Neural crest cell (in vitro differentiated cells): ENCODE results near the gene GCM1. TPM values are rescaled to one million over a fixed set of nuclear protein-coding genes. Genes with fewer than 3 reads are reported as not detected.

Source experiments
- DNase-seq: peaks from one replicate; pipeline ENCODE4 v3.0.0; 2021; ENCODE audit warnings: low read depth, mixed read lengths, low spot score
- H3K27ac Mint-ChIP-seq: one replicate; pipeline ENCODE4 v1.8.0; 2021; ENCODE audit warnings: mild to moderate bottlenecking, mixed read lengths; ENCODE audit not compliant: unreplicated experiment
- H3K27me3 Mint-ChIP-seq: 2 replicates; pipeline ENCODE4 v1.8.0; 2021; ENCODE audit warnings: low read depth, mild to moderate bottlenecking, mixed read lengths
- H3K36me3 Mint-ChIP-seq: 2 replicates; pipeline ENCODE4 v1.8.0; 2021; ENCODE audit warnings: low read depth, mild to moderate bottlenecking, mixed read lengths
- H3K4me1 Mint-ChIP-seq: 2 replicates; pipeline ENCODE4 v1.8.0; 2021; ENCODE audit warnings: mixed read lengths
- H3K4me3 Mint-ChIP-seq: one replicate; pipeline ENCODE4 v1.8.0; 2021; ENCODE audit warnings: mild to moderate bottlenecking, mixed read lengths
- H3K9me3 Mint-ChIP-seq: 2 replicates; pipeline ENCODE4 v1.8.0; 2021; ENCODE audit warnings: mixed read lengths
- total RNA-seq: library from RNA; stranded (reverse); gene quantifications from 2 replicates; pipeline ENCODE4 v1.2.1, GENCODE V29; 2021
- TF ChIP-seq, protein P1 (sequence below): fragments of 200-600 bp; sonication (generic); conservative IDR thresholded peaks from 2 replicates; pipeline ENCODE4 v1.5.0; 2021; ENCODE audit warnings: antibody characterized with exemption, mild to moderate bottlenecking

Gene GCM1
- total RNA-seq, 1 donor from 2014 or later = 0.16 TPM

DNA sequence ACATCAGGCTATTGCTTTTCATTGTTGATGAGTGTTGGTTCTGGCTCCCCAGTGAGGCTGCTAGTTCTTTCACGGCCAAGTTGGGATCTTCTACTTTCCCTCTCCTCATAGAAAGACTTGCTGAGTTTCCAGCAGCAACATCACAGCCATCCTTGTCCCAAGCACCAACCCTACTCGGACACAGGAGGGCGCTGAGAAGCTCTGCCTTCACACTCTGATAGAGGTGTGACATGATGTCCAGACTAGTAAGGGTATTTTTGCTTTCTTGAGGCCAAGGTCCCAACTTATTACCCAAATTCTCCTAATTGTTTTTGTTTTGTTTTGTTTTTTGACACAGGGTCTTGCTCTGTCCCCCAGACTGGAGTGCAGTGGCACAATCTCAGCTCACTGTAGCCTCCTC, 3.0 kb upstream of the GCM1 start:
- H3K27me3 Mint-ChIP-seq = no peaks in the 10 kb centered on the region
- TF ChIP-seq, protein P1, sequence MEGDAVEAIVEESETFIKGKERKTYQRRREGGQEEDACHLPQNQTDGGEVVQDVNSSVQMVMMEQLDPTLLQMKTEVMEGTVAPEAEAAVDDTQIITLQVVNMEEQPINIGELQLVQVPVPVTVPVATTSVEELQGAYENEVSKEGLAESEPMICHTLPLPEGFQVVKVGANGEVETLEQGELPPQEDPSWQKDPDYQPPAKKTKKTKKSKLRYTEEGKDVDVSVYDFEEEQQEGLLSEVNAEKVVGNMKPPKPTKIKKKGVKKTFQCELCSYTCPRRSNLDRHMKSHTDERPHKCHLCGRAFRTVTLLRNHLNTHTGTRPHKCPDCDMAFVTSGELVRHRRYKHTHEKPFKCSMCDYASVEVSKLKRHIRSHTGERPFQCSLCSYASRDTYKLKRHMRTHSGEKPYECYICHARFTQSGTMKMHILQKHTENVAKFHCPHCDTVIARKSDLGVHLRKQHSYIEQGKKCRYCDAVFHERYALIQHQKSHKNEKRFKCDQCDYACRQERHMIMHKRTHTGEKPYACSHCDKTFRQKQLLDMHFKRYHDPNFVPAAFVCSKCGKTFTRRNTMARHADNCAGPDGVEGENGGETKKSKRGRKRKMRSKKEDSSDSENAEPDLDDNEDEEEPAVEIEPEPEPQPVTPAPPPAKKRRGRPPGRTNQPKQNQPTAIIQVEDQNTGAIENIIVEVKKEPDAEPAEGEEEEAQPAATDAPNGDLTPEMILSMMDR = peak; percentile 32

DNA sequence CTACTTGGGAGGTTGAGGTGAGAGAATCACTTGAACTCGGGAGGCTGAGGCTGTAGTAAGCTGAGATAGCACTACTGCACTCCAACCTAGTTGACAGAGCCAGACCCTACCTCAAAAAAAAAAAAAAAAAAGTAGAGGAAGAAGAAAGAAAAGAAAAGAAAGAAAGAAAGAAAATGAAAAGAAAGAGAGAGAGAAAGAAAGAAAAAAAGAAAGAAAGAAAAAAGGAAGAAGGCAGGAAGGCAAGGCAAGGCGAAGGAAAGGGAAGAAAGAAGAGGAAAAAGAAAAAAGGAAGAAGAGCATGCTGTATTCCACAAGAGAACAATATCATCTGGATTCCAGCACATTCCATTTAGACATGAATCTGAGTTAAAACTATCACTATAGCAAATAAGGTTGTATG, 3.8 kb downstream of the GCM1 start:
- Mint-ChIP-seq H3K27me3 (no peaks in the 10 kb centered on the region), H3K4me3 (no peak overlapping the region)

More for the DNA sequence above, 3.0 kb upstream of the GCM1 start:
- Mint-ChIP-seq H3K4me1 (no peaks in the 10 kb centered on the region), H3K4me3 (no peak overlapping the region), H3K27ac (no peak overlapping the region), H3K36me3 (no peaks in the 10 kb centered on the region), H3K9me3 (no peaks in the 10 kb centered on the region)
- no peak for DNase-seq

DNA sequence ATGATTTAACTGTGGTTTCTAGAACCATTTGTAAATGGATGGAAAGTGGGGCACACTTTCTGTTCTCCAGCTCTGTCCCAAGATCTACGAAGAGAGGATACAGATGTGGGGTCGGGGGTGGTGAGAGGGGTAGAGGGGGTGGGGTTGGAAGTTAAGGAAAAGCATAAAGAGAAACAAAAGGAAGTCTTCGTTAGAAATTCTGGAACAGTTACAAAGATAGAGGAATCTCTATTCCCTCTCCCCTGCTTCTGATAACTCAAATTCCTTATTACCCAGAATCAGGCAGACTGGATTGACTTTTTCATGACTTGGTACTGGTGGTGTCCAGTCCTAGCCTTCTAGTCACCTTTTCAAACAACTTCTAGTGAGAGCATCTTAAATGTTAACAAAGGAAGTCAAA, 4.9 kb downstream of the GCM1 start:
- TF ChIP-seq, protein P1 = no peak
- Mint-ChIP-seq H3K4me3 (no peak overlapping the region), H3K36me3 (no peaks in the 10 kb centered on the region), H3K9me3 (no peaks in the 10 kb centered on the region), H3K27ac (no peak overlapping the region), H3K4me1 (no peaks in the 10 kb centered on the region), H3K27me3 (no peaks in the 10 kb centered on the region)
- DNase-seq = no peak

More for the DNA sequence above, 3.8 kb downstream of the GCM1 start:
- TF ChIP-seq, protein P1 = no peak
- Mint-ChIP-seq H3K9me3 (no peaks in the 10 kb centered on the region), H3K36me3 (no peaks in the 10 kb centered on the region), H3K4me1 (no peaks in the 10 kb centered on the region), H3K27ac (no peak overlapping the region)
- DNase-seq = no peak

DNA sequence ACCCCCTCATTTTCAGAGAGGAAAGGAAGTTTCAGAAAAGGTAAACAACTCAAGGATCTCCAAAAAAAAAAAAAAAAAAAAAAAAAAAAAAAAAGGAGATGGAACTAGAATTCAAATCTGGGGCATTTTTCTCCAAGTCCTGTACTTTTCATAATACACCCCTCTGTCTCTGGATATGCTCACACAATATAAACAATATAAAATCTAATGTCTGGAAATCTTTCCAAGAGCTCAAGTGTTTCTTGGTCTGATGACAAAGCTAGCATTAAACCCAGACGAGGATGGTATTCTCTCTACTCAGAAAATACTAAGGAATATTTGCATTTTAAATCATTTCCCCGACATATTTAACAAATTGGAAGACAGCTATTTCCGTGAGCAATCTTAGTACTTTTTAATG, 5.8 kb downstream of the GCM1 start:
- TF ChIP-seq, protein P1 = no peak
- H3K27me3 Mint-ChIP-seq = no peaks in the 10 kb centered on the region
- no peaks in the 10 kb centered on the region for H3K36me3 Mint-ChIP-seq
- H3K4me3 Mint-ChIP-seq = no peak overlapping the region
- DNase-seq = no peak
- no peak overlapping the region for H3K27ac Mint-ChIP-seq
- no peaks in the 10 kb centered on the region for H3K9me3 Mint-ChIP-seq
- H3K4me1 Mint-ChIP-seq = no peaks in the 10 kb centered on the region

DNA sequence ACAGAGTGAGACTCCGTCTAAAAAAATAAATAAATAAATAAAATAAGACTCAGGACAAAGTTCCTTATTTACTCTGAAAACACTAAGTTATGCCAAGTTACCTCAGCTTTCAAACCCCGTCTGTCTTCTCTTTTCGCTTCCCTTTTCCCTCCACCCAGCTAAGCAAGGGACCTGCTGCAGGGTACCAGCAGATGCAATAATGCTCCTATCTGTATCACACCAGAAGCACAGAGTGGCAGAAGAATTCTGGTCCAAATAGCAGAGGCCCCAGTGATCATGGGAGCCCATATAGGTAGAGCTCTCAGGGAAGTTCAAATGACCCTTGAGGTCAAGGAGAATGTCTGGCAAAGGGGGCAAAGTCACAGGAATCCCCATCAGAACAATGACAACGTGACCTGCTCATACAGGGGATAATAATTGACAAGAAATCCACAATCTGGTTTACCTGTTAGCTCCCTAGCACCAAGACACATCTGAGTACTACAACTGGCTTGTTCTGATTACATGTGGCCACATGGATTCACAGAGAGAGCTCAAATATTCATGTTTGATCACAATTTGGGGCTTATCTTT, 8.7 kb downstream of the GCM1 start:
- H3K27me3 Mint-ChIP-seq = no peaks in the 10 kb centered on the region
- no peaks in the 10 kb centered on the region for H3K4me1 Mint-ChIP-seq
- no peak for DNase-seq
- no peak overlapping the region for H3K27ac Mint-ChIP-seq
- no peaks in the 10 kb centered on the region for H3K9me3 Mint-ChIP-seq
- no peaks in the 10 kb centered on the region for H3K36me3 Mint-ChIP-seq
- TF ChIP-seq, protein P1 = no peak
- H3K4me3 Mint-ChIP-seq = no peak overlapping the region
